Measurements from ENCODE around the gene NDUFB6.
"Not testable (repeated sequence)": the region's sequence is repeated elsewhere in the genome, so short reads cannot be mapped to it uniquely, and the experiment has no call there.

The NDUFB6 gene

DNA sequence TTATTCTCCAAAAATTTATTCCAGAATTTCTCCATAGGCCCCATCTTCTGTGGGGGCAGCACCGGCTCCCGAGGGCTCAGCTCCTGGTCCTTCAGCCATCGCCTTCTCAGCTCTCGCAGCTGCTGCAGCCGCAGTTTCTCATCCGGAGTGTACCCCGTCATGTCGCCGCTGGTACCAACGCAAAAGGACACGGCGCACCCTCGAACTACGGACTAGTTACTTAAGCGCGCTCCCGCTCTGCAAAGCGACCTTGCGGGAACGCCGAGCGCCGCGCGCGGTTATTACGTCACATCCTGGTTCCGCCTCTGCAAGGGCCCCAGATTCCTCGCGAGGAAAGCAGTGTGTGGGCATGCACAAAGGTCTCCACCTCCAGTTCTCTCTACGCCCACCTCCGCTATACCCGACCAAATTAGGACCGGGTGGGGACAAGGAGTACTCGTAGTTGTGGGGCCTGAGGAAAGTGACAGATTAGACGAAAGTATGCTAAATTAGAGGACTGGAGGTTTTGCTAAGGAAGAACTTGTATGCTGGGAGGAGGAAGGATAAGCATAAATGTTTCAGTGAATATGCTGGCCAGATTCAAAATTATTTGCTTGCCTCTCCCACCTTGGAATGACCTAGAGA is at the start of gene NDUFB6:
Gene NDUFB6 (minus strand): TSS at position 260 of the 624 bp plus-strand sequence. CDS start 99 bp downstream, at position 161.
- peak; percentile 68 for DNase-seq

GRCh38 chr9:32618261-32618660 is 45.3 kb upstream of the NDUFB6 start:
- no peak for DNase-seq

- no peak for DNase-seq
Observed at GRCh38 chr9:32606811-32607210, 33.9 kb upstream of the NDUFB6 start.

GRCh38 chr9:32603914-32604852 is 31.2 kb upstream of the NDUFB6 start:
- DNase-seq: peak; percentile 89

- DNase-seq: not testable (repeated sequence)
Observed at GRCh38 chr9:32599021-32599420, 26.1 kb upstream of the NDUFB6 start.

- DNase-seq: no peak
Observed at GRCh38 chr9:32596936-32597335, 24.0 kb upstream of the NDUFB6 start.

DNA sequence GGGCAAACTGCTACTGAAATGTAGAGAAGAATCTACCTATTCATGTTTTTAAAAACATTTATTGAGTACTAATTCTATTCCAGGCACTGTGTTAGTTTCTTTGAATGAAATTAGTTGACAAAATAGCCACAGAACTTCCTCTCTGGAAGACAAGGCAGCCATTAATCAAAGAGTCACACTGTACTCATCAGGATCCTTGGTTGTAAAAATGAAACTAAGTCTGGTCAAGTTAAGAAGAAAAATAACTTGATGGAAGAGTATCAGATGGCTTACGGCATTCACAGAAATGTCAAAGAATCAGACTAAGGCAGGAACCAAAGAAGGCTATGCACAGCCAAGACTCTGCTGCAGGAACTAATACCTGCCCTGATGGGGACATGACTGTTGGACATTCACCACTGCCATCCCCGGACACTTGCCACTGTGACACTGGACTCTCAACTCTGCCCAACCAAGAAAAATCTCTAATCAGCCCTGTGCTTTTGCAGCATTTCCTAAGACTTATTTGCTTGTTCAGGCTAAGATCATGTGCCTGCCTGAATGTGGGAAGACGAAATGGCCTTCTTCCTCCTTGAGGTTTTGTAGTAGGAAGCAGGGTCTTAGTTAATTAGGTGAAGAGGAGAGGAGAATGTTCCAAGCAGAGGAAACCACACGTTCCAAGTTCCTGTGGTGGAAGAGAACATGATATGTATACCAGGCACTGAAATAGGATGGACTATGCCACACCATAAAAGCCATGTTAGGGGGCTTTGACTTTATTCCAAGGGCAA is 23.3 kb upstream of the NDUFB6 start:
- no peak for DNase-seq

DNA sequence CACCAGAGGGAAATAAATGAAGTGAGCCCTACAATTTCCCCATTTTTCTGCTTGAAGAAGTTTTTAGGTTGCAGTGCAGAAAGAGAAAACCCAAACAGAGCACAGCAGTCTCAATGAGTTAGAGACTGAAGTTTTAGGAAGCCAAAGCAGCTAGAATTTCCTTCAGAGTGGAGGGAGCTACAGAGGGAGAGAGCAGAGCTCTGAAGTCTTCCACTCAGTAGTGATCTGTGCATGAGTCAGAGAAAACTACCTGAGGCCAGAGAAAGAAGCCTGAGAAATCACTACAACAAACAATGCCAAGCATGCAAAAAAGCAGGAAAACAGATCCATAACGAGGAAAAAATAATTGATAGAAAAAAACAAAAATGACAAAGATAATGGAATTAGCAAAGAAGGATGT is 17.9 kb upstream of the NDUFB6 start:
- DNase-seq: peak; percentile 66

DNA sequence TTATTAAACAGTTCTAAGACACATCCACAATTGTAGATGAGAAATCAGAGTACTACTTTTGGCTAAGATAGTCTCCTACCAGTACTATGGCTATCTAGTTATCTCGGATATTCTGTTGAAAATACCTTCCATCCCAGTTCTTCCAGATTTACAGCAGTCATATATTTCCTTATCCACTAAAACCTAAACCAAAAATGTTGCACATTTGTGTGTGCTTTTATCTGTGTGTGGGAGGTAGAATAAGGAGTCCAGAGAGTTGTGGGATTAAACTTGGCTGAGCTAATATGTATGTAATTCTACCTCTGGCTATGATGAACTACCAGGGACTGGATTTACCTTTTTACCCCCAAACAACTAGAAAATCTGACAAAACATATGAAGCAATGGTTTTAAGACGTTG is 17.5 kb upstream of the NDUFB6 start:
- DNase-seq: peak; percentile 65

- DNase-seq: peak; percentile 28
Observed at GRCh38 chr9:32589083-32589723, 16.2 kb upstream of the NDUFB6 start.

- DNase-seq: no peak
Observed at GRCh38 chr9:32587901-32588300, 14.9 kb upstream of the NDUFB6 start.

DNA sequence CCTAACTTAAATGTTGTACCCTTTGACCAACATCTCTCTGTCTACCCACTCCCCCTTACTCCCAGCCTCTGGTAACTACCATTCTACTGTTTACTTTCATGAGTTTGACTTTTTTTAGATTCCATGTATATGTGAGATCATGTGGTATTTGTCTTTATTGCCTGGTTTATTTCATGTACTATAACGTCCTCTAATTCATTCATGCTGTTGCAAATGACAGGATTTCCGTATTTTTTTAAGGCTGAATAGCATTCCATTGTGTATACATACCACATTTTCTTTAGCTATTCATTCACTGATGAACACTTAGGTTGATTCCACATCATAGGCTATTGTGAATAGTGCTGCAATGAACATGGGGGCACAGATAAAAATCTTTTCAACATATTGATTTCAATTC is 11.8 kb upstream of the NDUFB6 start:
- DNase-seq: no peak

- peak; percentile 10 for DNase-seq
Observed at GRCh38 chr9:32581512-32582143, 8.7 kb upstream of the NDUFB6 start.

DNA sequence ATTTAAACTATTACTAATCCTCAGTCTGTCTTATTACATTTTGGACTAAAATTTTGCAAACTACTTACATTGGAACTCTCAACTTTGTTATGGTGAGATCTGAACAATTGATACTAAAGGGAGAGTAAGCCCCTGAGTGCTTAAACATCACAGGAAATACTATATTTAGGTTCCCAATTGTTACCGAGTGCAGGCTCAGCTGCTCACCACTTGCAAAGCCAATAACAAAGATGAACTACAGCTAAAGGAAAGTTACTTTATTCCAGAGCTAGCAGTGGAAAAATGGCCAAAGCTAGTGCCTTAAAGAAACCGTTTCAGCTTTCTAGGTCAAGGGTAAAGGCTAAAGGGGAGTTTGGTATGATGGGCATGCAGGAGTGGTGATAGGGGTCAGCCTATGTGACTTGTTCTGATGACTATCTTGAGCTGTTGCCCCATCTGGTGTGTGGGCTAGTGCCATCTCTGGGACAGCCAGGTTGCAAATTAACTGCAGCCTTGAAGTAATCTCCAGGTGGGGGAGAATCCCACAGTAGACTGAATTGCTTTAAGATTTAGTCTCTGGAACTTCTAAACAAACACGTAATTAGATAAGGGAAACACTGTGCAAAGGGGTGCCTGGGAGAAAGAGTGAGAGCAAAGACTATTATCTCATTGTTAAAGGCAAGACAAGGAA is 7.8 kb upstream of the NDUFB6 start:
- peak; percentile 22 for DNase-seq

DNA sequence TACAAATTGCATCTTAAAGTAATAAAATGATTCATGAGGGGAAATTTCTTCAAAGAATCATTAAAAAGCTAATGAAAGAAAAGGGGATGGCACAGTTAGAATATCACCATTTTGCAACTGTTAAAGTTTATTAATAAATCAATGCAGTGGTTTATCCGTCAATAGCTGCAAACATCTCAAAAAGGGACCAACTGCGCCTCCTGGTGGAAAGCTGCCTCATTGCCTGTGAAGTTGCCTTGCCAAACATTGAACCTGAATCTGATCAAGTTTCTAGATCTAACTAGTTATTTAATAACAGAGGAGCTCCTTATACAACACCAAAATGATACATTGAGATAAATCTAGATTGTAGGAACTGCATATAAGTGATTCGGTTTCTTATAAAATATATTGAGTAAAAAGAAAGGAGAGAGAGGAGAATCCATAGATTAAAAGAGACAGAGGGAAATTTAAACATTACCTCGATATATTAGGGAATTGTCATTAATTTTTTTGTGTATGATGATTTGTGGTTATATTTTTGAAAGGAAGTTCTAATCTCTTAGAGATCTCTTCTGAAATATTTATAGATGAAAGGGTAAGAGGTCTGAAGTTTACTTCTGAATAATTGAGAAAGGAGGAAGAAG is 6.9 kb upstream of the NDUFB6 start:
- no peak for DNase-seq

DNA sequence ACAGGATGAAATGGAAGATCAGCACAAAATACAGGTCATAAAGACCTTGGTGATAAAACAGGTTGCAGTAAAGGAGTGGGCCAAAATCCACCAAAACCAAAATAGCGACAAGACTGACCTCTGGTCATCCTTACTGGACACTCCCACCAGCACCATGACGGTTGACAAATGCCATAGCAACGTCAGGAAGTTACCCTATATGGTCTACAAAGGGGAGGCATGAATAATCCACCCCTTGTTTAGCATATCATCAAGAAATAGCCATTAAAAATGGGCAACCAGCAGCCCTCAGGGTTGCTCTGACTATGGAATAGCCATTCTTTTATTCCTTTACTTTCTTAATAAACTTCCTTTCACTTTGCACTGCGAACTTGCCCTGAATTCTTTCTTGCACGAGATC is 6.0 kb upstream of the NDUFB6 start:
- no peak for DNase-seq

DNA sequence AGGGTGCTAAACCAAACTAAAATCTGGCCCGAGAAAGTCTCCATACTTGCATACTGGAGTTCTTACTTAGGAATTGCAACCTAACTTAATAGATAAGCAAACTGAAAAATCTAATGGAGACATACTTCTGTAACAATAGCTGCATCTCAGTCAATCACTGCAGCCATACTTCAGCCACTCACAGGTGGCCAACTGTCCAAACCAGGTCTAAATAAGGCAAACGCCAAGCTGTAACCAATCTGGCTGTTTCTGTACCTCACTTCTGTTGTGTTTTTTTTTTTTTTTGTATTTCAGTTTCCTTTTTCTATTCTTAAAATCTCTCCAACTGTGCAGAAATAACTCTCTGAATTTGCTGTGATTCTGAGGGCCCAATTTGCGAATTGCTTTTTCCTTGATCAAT is 4.4 kb upstream of the NDUFB6 start:
- DNase-seq: no peak

DNA sequence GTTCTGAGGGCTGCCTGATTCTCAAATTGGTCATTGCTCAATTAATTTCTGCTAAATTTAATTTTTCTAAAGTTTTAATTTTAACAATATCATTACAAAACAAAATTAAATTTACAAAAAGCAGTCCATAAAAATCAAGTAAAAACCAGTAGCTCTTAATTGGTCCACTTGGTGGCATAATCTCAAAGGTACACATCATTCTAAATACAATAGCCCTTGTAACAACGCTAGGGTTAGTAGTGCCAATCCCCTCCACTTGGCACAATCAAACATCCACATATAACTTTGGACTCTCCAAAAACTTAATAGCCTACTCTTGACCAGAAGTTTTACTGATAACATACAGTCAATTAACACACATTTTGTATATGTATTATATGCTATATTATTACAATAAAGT is 1.9 kb upstream of the NDUFB6 start:
- no peak for DNase-seq

- no peak for DNase-seq
Observed at GRCh38 chr9:32573821-32574220, 862 bp upstream of the NDUFB6 start.

- DNase-seq: peak; percentile 30
Observed at GRCh38 chr9:32571969-32572899, 725 bp downstream of the NDUFB6 start.
